Neural progenitor cell (in vitro differentiated cells): ENCODE data around the gene PPP2R2C. TPM values are rescaled to one million over a fixed set of nuclear protein-coding genes. Genes with fewer than 3 reads are reported as not detected.

Experiments
- DNase-seq: peaks from one replicate; pipeline ENCODE4 v3.0.0-alpha.2; 2016; ENCODE audit warnings: low spot score
- H2AFZ ChIP-seq: fragments of 200-600 bp; sonication (generic); replicated peaks from 2 replicates; pipeline ENCODE4 v1.6.1; 2016; ENCODE audit warnings: antibody characterized with exemption
- H3F3A ChIP-seq: fragments of 200-600 bp; sonication (generic); 2 replicates; pipeline ENCODE4 v1.6.1; 2016; ENCODE audit warnings: antibody characterized with exemption, low read depth
- H3K27ac ChIP-seq: fragments of 200-600 bp; sonication (generic); 2 replicates; pipeline ENCODE4 v1.5.1; 2016; ENCODE audit warnings: mild to moderate bottlenecking
- H3K27me3 ChIP-seq: fragments of 200-600 bp; sonication (generic); 2 replicates; pipeline ENCODE4 v1.6.1; 2016; ENCODE audit warnings: mild to moderate bottlenecking, moderate library complexity
- H3K36me3 ChIP-seq: fragments of 200-600 bp; sonication (generic); 2 replicates; pipeline ENCODE4 v1.5.1; 2016
- H3K4me1 ChIP-seq: fragments of 200-600 bp; sonication (generic); 2 replicates; pipeline ENCODE4 v1.6.1; 2016; ENCODE audit warnings: mixed run types
- H3K4me2 ChIP-seq: fragments of 200-600 bp; sonication (generic); 2 replicates; pipeline ENCODE4 v1.6.1; 2016
- H3K4me3 ChIP-seq: fragments of 200-600 bp; sonication (generic); 2 replicates; pipeline ENCODE4 v1.5.1; 2016
- H3K79me2 ChIP-seq: fragments of 200-600 bp; sonication (generic); 2 replicates; pipeline ENCODE4 v1.6.1; 2016; ENCODE audit warnings: low read depth
- H3K9ac ChIP-seq: fragments of 200-600 bp; sonication (generic); 2 replicates; pipeline ENCODE4 v1.6.1; 2016
- H3K9me3 ChIP-seq: fragments of 200-600 bp; sonication (generic); 2 replicates; pipeline ENCODE4 v1.5.1; 2016; ENCODE audit warnings: low read depth
- H4K20me1 ChIP-seq: fragments of 200-600 bp; sonication (generic); 2 replicates; pipeline ENCODE4 v1.6.1; 2016; ENCODE audit warnings: low read depth
- H3K27ac Mint-ChIP-seq: 3 replicates; pipeline ENCODE4 v1.8.0; 2021; ENCODE audit warnings: mixed read lengths
- H3K27me3 Mint-ChIP-seq: 2 replicates; pipeline ENCODE4 v1.8.0; 2022; ENCODE audit warnings: low read depth, mild to moderate bottlenecking, inconsistent platforms, moderate library complexity, mixed read lengths; ENCODE audit not compliant: insufficient read depth
- H3K36me3 Mint-ChIP-seq: 3 replicates; pipeline ENCODE4 v1.8.0; 2021; ENCODE audit warnings: mixed read lengths
- H3K4me1 Mint-ChIP-seq: 3 replicates; pipeline ENCODE4 v1.8.0; 2021; ENCODE audit warnings: mixed read lengths
- H3K4me3 Mint-ChIP-seq: 3 replicates; pipeline ENCODE4 v1.8.0; 2021; ENCODE audit warnings: mild to moderate bottlenecking, moderate library complexity, mixed read lengths
- H3K9me3 Mint-ChIP-seq: 3 replicates; pipeline ENCODE4 v1.8.0; 2020; ENCODE audit warnings: mixed read lengths
- EZH2 ChIP-seq: fragments of 200-600 bp; sonication (generic); IDR thresholded peaks from 2 replicates; pipeline ENCODE4 v1.6.1; 2017; ENCODE audit warnings: antibody characterized with exemption, mild to moderate bottlenecking, moderate library complexity
- EZH2phosphoT487 ChIP-seq: fragments of 200-600 bp; sonication (generic); IDR thresholded peaks from 2 replicates; pipeline ENCODE4 v1.6.1; 2017; ENCODE audit warnings: antibody characterized with exemption
- total RNA-seq: library from RNA; depleted of rRNA; stranded (reverse); fragments of >200 nt; gene quantifications from 2 replicates; pipeline ENCODE4 v1.2.3, GENCODE V29; 2015; ENCODE audit warnings: low replicate concordance
- TF ChIP-seq, protein P1 (sequence below): fragments of 200-600 bp; sonication (generic); IDR thresholded peaks from 2 replicates; pipeline ENCODE4 v1.5.1; 2017; ENCODE audit warnings: antibody characterized with exemption, mild to moderate bottlenecking

The PPP2R2C gene
- total RNA-seq, 1 donor from 2014 or later, result 3.5 TPM

- Mint-ChIP-seq H3K4me1 (no peaks in the 10 kb centered on the region), H3K27me3 (peaks cover 20% of the 10 kb centered on the region), H3K4me3 (no peak overlapping the region), H3K9me3 (peaks cover 39% of the 10 kb centered on the region), H3K27ac (no peak overlapping the region), H3K36me3 (no peaks in the 10 kb centered on the region)
- Histone ChIP-seq H3K9me3 (peaks cover 7% of the 10 kb centered on the region), H3K4me3 (no peak overlapping the region), H3K27me3 (no peaks in the 10 kb centered on the region), H3K79me2 (no peaks in the 10 kb centered on the region), H3K9ac (no peak overlapping the region), H4K20me1 (no peaks in the 10 kb centered on the region), H2AFZ (no peak overlapping the region), H3K4me1 (no peaks in the 10 kb centered on the region), H3K4me2 (no peak overlapping the region), H3K36me3 (no peaks in the 10 kb centered on the region), H3F3A (no peaks in the 10 kb centered on the region), H3K27ac (no peak overlapping the region)
- no peak for TF ChIP-seq EZH2
- no peak for TF ChIP-seq EZH2phosphoT487
- TF ChIP-seq, protein P1, sequence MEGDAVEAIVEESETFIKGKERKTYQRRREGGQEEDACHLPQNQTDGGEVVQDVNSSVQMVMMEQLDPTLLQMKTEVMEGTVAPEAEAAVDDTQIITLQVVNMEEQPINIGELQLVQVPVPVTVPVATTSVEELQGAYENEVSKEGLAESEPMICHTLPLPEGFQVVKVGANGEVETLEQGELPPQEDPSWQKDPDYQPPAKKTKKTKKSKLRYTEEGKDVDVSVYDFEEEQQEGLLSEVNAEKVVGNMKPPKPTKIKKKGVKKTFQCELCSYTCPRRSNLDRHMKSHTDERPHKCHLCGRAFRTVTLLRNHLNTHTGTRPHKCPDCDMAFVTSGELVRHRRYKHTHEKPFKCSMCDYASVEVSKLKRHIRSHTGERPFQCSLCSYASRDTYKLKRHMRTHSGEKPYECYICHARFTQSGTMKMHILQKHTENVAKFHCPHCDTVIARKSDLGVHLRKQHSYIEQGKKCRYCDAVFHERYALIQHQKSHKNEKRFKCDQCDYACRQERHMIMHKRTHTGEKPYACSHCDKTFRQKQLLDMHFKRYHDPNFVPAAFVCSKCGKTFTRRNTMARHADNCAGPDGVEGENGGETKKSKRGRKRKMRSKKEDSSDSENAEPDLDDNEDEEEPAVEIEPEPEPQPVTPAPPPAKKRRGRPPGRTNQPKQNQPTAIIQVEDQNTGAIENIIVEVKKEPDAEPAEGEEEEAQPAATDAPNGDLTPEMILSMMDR, result no peak
- no peak for DNase-seq
These were observed 32.6 kb upstream of the PPP2R2C start for GRCh38 chr4:6504900-6505496.

DNA sequence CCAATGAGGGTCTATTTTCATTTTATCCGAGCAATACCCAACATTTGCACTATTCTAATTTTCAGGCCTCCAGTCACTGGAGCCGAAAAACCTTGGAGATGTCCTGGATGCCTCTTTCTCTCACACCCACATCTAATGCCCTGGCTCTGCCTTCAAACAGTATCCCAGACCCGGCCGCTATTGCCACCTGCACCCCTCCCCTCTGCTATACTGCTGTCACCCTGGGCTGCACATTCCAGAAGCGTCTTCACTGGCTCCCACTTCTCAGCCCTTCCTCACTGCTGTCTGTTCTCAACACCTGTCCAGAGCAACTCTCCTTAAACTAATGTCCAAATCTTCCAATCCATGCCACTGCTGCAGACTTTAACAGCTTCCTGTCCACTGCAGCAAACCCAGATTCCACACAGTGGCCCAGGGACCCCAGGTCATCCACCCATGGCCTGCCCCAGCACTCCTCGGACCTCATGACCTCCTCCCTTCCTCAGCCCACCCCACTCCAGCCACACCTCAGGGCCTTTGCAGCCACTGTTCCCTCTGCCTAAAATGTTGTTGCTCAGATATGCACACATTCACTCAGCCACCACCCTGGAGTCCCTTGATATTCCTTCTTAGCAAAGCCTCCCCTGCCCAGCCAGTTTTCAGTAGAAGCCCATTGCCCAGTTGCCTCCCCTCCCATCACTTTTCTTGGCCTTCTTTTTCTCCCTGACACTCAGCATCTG, 30.5 kb upstream of the PPP2R2C start:
- no peak overlapping the region for H3K27ac Mint-ChIP-seq
- DNase-seq, result no peak
- Histone ChIP-seq H3K4me1 (no peaks in the 10 kb centered on the region), H3F3A (no peaks in the 10 kb centered on the region), H3K4me2 (no peak overlapping the region), H3K9ac (no peak overlapping the region), H3K27ac (no peak overlapping the region), H3K79me2 (no peaks in the 10 kb centered on the region), H3K36me3 (no peaks in the 10 kb centered on the region), H4K20me1 (no peaks in the 10 kb centered on the region), H3K4me3 (no peak overlapping the region), H3K9me3 (peaks cover 7% of the 10 kb centered on the region), H2AFZ (no peak overlapping the region), H3K27me3 (no peaks in the 10 kb centered on the region)
- no peak overlapping the region for H3K4me3 Mint-ChIP-seq
- TF ChIP-seq EZH2 (no peak), EZH2phosphoT487 (no peak)
- TF ChIP-seq, protein P1, result no peak
- H3K9me3 Mint-ChIP-seq, result peaks cover 37% of the 10 kb centered on the region
- H3K36me3 Mint-ChIP-seq, result no peaks in the 10 kb centered on the region
- peaks cover 19% of the 10 kb centered on the region for H3K27me3 Mint-ChIP-seq
- no peaks in the 10 kb centered on the region for H3K4me1 Mint-ChIP-seq

DNA sequence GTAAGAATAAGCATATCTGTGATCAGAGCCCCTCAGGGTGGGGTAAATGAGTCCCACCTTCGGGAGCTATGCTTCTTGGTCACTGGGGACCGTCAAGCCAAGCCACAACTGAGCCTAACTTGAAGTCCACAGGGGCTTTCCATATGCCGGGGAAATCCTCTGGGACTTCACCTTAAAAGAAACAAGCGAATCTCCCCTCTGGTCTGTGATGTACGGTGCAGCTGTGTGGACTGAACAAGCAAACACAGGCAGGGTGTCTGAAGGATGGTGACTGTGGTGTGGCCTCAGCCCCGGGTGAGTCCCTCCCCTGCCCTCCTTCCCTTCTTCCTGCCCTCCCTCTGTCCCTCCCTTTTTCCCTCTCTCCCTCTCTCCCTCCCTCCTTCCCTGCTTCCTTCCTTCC, 29.7 kb upstream of the PPP2R2C start:
- DNase-seq, result no peak
- Mint-ChIP-seq H3K36me3 (no peaks in the 10 kb centered on the region), H3K27ac (no peak overlapping the region), H3K4me1 (no peaks in the 10 kb centered on the region), H3K4me3 (no peak overlapping the region), H3K9me3 (peaks cover 32% of the 10 kb centered on the region), H3K27me3 (peaks cover 15% of the 10 kb centered on the region)
- Histone ChIP-seq H3K79me2 (no peaks in the 10 kb centered on the region), H2AFZ (no peak overlapping the region), H3K4me2 (no peak overlapping the region), H3K4me3 (no peak overlapping the region), H3K4me1 (no peaks in the 10 kb centered on the region), H4K20me1 (no peaks in the 10 kb centered on the region), H3K9me3 (peaks cover 7% of the 10 kb centered on the region), H3K27ac (no peak overlapping the region), H3F3A (no peaks in the 10 kb centered on the region), H3K9ac (no peak overlapping the region), H3K36me3 (no peaks in the 10 kb centered on the region), H3K27me3 (no peaks in the 10 kb centered on the region)
- no peak for TF ChIP-seq EZH2
- TF ChIP-seq, protein P1, result no peak
- no peak for TF ChIP-seq EZH2phosphoT487
